ENCODE measurements around the gene SEC24C. TPM values are rescaled to one million over a fixed set of nuclear protein-coding genes. Genes with fewer than 3 reads are reported as not detected.
"Not testable (repeated sequence)": the region's sequence is repeated elsewhere in the genome, so short reads cannot be mapped to it uniquely, and the experiment has no call there.

SEC24C gene
- total RNA-seq, 1 donor = 65.7 TPM

DNA sequence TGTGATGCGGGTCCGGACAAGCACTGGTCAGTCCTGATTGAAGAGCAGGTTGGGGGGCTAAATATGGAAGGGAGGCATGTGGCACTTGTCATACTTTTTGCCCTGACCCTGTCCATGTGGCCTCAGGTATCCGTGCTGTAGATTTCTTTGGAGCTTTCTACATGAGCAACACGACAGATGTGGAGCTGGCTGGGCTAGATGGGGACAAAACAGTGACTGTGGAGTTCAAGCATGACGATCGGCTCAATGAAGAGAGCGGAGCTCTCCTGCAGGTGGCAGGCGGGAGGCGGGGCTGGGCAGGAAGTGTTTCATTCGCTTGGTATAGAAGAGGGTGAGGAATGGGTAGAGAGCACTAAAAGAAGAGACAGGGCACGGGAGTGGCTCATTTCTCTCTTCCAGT lies 24.7 kb downstream of the SEC24C start:
- peak in 1 of 3 donors; percentile 36 for DNase-seq (ENCODE audit: low read depth in 2 of 3, low spot score in 2 of 3)

DNA sequence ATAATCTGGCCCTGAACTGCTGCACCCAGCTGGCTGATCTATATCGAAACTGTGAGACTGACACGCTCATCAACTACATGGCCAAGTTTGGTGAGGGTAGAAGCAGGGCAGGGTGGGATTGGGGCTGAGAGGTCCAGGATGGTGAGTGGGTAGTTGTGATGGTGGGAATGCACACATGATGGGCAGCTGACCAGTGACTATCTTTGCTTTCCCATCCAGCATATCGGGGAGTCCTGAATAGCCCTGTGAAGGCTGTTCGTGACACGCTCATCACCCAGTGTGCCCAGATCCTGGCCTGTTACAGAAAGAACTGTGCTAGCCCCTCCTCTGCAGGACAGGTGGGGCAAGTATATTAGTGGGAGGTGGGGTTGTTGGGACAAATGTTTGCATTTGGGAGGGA lies 25.2 kb downstream of the SEC24C start:
- no peak for DNase-seq (ENCODE audit: low read depth in 2 of 3, low spot score in 2 of 3)

DNA sequence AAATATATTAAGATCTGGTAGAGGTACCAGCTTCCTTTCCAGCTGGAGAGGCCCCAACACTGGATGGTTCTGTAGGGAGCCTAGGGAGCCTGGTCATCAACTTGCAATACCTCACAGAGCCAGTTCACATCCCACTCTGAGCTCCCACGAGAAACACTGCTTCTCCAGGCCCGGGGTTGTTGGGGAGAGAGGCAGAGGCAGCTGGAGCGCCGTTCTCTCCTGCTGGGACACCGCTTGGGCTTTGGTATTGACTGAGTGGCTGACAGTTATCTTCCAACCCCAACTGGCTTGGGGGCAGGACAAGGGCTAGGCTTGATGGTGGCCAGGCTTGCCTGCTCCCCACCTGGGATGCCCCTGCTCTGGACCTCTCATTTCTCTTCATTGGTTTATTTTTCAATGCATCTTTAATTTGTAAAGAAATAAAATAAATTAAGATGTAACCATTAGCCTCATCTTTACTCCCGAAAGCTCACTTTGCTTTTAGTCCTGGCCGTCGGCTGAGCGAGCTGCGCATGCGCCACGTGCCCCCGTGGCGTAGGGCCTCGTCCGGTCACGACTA lies 27.6 kb downstream of the SEC24C start:
- DNase-seq (ENCODE audit: low read depth in 2 of 3, low spot score in 2 of 3) = peak in 2 of 3 donors; percentile 79 to 85

DNA sequence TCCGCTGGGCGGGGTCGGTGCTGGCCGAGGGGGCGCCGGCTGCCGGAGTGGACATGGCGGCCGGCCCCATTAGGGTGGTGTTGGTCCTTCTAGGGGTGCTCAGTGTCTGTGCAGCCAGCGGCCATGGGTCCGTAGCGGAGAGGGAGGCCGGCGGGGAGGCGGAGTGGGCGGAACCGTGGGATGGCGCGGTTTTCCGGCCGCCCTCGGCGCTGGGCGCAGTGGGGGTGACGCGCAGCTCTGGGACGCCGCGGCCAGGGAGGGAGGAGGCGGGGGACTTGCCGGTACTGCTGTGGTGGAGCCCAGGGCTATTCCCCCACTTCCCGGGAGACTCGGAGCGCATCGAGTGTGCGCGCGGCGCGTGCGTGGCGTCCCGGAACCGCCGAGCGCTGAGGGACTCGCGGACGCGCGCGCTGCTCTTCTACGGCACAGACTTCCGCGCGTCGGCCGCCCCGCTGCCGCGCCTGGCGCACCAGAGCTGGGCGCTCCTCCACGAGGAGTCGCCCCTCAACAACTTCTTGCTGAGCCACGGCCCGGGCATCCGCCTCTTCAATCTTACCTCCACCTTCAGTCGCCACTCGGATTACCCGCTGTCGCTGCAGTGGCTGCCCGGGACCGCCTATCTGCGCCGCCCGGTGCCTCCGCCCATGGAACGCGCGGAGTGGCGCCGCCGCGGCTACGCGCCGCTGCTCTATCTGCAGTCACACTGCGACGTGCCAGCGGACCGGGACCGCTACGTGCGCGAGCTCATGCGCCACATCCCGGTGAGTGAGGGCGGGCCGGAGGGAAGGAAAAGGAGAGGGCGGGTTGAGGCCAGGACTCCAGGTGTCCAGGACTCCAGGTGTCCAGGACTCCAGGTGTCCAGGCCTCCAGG lies 28.3 kb downstream of the SEC24C start:
- DNase-seq (ENCODE audit: low read depth in 2 of 3, low spot score in 2 of 3) = peak; percentile 73 to 79 (median 75)

- no peak for DNase-seq (ENCODE audit: low read depth in 2 of 3, low spot score in 2 of 3)
These were observed 29.1 kb downstream of the SEC24C start for GRCh38 chr10:73773152-73773879.

DNA sequence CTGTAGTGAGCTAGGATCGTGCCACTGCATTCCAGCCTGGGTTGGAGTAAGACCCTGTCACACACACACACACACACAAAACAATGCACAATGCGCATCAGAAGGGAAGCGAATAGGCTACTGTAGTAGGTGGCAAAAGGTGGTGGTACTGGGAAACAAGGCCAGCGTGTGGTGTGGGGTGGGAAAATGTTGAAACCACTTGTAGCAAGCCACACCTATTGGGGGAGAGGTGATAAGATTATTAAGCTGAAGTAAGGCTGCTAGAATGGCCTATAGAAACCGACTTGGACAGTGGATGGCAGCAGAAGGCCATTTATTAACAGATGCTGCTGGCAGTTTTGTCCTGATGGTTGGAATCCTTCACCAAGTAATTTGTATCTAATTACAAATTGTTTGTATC lies 30.5 kb downstream of the SEC24C start:
- DNase-seq (ENCODE audit: low read depth in 2 of 3, low spot score in 2 of 3) = no peak

DNA sequence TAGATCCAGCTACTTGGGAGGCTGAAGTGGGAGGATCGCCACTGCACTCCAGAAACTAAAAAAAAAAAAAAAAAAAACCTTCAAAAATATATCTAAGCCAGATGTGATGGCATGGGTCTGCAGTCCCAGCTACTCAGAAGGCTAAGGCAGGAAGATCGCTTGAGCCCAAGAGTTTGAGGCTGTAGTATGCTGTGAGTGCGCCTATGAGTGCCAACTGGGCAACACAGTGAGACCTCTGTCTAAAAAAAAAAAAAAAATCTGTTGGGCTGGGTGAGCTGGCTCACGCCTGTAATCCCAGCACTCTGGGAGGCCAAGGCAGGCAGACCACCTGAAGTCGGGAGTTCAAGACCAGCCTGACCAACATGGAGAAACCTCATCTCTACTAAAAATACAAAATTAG lies 34.8 kb downstream of the SEC24C start:
- no peak for DNase-seq (ENCODE audit: low read depth in 2 of 3, low spot score in 2 of 3)

GRCh38 chr10:73779539-73780197 lies 35.5 kb downstream of the SEC24C start:
- no peak for DNase-seq (ENCODE audit: low read depth in 2 of 3, low spot score in 2 of 3)

GRCh38 chr10:73780301-73780700 lies 36.1 kb downstream of the SEC24C start:
- DNase-seq (ENCODE audit: low read depth in 2 of 3, low spot score in 2 of 3) = no peak

DNA sequence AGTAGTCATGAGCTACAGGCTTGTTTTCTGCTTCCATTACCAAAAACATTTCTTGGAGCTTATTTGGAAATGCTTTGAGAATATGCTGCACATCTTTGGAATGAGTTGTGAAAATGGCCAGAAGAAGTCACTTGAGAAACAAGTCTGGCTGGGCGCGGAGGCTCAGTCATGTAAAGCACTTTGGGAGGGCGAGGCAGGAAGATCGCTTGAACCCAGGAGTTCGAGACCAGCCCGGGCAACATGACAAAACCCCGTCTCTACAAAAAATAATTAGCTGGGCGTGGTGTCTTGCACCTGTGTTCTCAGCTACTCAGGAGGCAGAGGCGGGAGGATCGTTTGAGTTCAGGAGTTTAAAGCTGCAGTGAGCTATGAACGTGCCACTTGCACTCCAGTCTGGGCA lies 36.8 kb downstream of the SEC24C start:
- no peak for DNase-seq (ENCODE audit: low read depth in 2 of 3, low spot score in 2 of 3)

DNA sequence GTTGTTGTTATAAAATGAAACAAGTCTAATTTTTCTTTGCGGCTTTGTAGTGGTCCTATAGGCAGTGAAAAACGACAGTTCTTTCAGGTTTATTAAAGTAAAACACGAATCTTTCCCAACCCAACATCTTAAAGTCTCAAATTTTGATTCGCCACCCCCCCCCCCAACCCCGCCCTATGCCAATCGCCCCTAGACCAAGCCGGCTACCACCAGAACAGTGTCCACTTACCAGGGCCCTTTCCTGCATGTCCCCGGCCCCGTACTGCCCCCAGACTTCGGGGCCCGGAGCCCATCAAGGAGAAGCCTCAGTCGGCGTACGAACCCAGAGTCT lies 37.3 kb downstream of the SEC24C start:
- DNase-seq (ENCODE audit: low read depth in 2 of 3, low spot score in 2 of 3) = no peak

- DNase-seq (ENCODE audit: low read depth in 2 of 3, low spot score in 2 of 3) = peak; percentile 72 to 87 (median 85)
These were observed 37.9 kb downstream of the SEC24C start, which contains the start of gene CHCHD1 for GRCh38 chr10:73781879-73782748. Gene CHCHD1 (plus strand): TSS chr10:73782048. CDS start chr10:73782076, 28 bp downstream.

DNA sequence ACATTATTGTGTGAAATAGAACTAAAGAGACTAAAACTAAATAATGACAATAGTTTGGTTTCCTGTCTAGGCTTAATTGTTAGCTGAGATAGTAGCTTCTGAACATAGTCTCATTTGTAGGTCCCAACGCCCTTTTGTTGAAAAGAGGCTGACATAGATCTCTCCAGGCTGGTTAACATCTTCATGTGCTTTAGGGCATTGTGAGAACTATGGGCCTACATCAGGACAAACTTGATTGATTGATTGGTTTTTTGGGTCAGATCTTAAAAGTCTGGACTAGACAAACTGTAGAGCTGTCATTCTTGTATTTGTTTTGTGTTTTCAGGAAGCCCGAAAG lies 38.5 kb downstream of the SEC24C start:
- DNase-seq (ENCODE audit: low read depth in 2 of 3, low spot score in 2 of 3) = no peak

GRCh38 chr10:73785211-73785720 lies 41.1 kb downstream of the SEC24C start, which contains the start of gene ZSWIM8:
Gene ZSWIM8 (plus strand): TSS chr10:73785606. CDS start chr10:73785879, 273 bp downstream.
- DNase-seq (ENCODE audit: low read depth in 2 of 3, low spot score in 2 of 3) = peak; percentile 82 to 99 (median 96)

DNA sequence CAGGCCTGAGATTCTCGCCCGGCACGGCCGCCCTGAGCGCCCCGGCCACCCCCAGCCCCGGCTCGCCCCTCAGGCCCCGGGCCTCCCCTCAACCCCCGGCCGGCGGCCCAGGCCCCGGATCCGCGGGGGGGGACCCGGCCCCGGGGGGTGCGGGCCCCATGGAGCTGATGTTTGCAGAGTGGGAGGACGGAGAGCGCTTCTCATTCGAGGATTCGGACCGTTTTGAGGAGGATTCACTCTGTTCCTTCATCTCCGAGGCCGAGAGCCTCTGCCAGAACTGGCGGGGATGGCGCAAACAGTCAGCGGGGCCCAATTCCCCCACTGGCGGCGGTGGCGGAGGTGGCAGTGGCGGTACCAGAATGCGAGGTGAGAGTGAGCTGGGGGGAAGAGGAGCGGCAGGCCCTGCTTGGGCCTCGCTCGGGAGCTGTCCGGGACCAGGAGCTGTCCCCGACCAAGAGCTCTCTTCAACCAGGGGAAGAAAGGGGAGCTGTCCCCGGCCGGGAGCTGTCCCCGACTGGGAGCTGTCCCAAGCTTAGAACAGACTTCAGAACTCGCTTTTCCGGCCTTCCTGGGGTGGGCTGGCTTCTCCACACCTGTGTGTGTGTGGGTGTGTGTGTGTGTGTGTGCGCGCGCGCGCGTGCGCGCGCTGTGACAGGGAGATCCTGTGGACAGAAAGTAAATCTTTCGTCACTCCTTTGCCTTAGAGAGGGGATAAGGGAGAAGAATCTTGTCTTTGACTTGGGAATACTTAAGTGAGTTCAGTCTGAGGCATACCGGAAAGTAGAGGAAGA lies 41.7 kb downstream of the SEC24C start:
- DNase-seq (ENCODE audit: low read depth in 2 of 3, low spot score in 2 of 3) = peak in 2 of 3 donors; percentile 25 to 41

GRCh38 chr10:73786512-73786885 lies 42.3 kb downstream of the SEC24C start:
- no peak for DNase-seq (ENCODE audit: low read depth in 2 of 3, low spot score in 2 of 3)

DNA sequence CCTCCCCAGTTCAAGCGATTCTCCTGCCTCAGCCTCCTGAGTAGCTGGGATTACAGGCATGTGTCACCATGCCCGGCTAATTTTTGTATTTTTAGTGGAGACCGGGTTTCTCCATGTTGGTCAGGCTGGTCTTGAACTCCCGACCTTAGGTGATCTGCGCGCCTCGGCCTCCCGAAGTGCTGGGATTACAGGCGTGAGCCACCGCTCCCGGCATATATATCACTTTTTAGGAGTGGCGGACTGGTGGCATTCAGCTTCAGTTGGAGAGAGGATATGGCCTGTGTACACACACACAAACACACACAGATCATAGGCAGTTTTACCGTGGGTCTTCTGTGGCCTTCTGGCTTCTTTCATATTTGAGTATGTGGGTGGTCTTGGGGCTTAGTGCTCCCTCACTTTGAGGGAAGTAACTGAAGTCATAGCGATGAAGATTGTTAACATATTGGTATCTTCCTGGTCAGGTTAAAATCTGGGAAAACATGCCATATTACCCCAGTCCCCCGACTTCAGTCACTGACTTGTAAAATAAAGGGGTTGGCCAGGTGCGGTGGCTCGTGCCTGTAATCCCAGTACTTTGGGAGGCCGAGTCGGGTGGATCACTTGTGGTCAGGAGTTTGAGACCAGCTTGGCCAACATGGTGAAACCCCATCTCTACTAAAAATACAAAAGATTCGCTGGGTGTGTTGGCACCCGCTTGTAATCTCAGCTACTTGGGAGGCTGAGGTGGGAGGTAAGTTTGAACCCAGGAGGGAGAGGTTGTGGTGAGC lies 43.0 kb downstream of the SEC24C start:
- DNase-seq (ENCODE audit: low read depth in 2 of 3, low spot score in 2 of 3) = not testable (repeated sequence)

Data from hematopoietic multipotent progenitor cell (in vitro differentiated cells).